HFFc6 (cell line): ENCODE results near the gene GALNT11. TPM values are rescaled to one million over a fixed set of nuclear protein-coding genes. Genes with fewer than 3 reads are reported as not detected.

ENCODE experiments used
- DNase-seq: peaks from one replicate; pipeline ENCODE4 v3.0.0-alpha.2; 2018
- H3K27ac Mint-ChIP-seq: 2 replicates; pipeline ENCODE4 v1.8.0; 2020; ENCODE audit warnings: mild to moderate bottlenecking, mixed read lengths
- H3K27me3 Mint-ChIP-seq: 2 replicates; pipeline ENCODE4 v1.8.0; 2021; ENCODE audit warnings: mild to moderate bottlenecking, moderate library complexity, mixed read lengths; ENCODE audit not compliant: insufficient read depth
- H3K36me3 Mint-ChIP-seq: 2 replicates; pipeline ENCODE4 v1.8.0; 2021; ENCODE audit warnings: low read depth, mixed read lengths
- H3K4me1 Mint-ChIP-seq: 2 replicates; pipeline ENCODE4 v1.8.0; 2020; ENCODE audit warnings: low read depth, mixed read lengths
- H3K4me3 Mint-ChIP-seq: 2 replicates; pipeline ENCODE4 v1.8.0; 2020; ENCODE audit warnings: mild to moderate bottlenecking, moderate library complexity, mixed read lengths
- H3K9me3 Mint-ChIP-seq: 2 replicates; pipeline ENCODE4 v1.8.0; 2020; ENCODE audit warnings: mild to moderate bottlenecking, mixed read lengths
- CTCF ChIP-seq: fragments of 200-600 bp; sonication (generic); IDR thresholded peaks from 2 replicates; pipeline ENCODE4 v1.5.0; 2021; ENCODE audit warnings: antibody characterized with exemption, mild to moderate bottlenecking
- total RNA-seq, 6 experiments: library from RNA; stranded (reverse); fragmentation: NEBNext Ultra II Directional; extraction: Animal tissue kit (Norgen Biotek cat#: 25700); gene quantifications; 2 replicates in 1 of 6; 3 replicates in 5 of 6; pipeline ENCODE4 v1.2.3, GENCODE V29; 2021

Gene GALNT11
- total RNA-seq, 6 experiments from 2014 or later, result 21.8 to 27.7 (median 23.6) TPM

GRCh38 chr7:152128252-152128651, 102.8 kb downstream of the GALNT11 start:
- H3K36me3 Mint-ChIP-seq, result peaks cover 71% of the 10 kb centered on the region
- peaks cover 15% of the 10 kb centered on the region for H3K9me3 Mint-ChIP-seq
- no peak overlapping the region for H3K4me3 Mint-ChIP-seq
- no peaks in the 10 kb centered on the region for H3K4me1 Mint-ChIP-seq
- no peak for DNase-seq
- H3K27ac Mint-ChIP-seq, result no peak overlapping the region
- no peaks in the 10 kb centered on the region; the same call in none of the 2 replicates for H3K27me3 Mint-ChIP-seq
- no peak for TF ChIP-seq CTCF

GRCh38 chr7:152128741-152129461, 103.4 kb downstream of the GALNT11 start:
- Mint-ChIP-seq H3K4me3 (no peak overlapping the region), H3K27ac (no peak overlapping the region), H3K36me3 (peaks cover 64% of the 10 kb centered on the region), H3K4me1 (no peaks in the 10 kb centered on the region), H3K27me3 (no peaks in the 10 kb centered on the region; the same call in none of the 2 replicates), H3K9me3 (peaks cover 14% of the 10 kb centered on the region)
- no peak for TF ChIP-seq CTCF
- DNase-seq, result no peak

GRCh38 chr7:152129682-152130081, 104.2 kb downstream of the GALNT11 start:
- no peak for DNase-seq
- Mint-ChIP-seq H3K9me3 (peaks cover 9% of the 10 kb centered on the region), H3K36me3 (peaks cover 56% of the 10 kb centered on the region), H3K4me1 (no peaks in the 10 kb centered on the region), H3K4me3 (no peak overlapping the region), H3K27ac (no peak overlapping the region), H3K27me3 (peaks cover 2% of the 10 kb centered on the region)
- TF ChIP-seq CTCF, result no peak

GRCh38 chr7:152130658-152131590, 105.5 kb downstream of the GALNT11 start:
- Mint-ChIP-seq H3K4me3 (no peak overlapping the region), H3K27ac (no peak overlapping the region), H3K4me1 (no peaks in the 10 kb centered on the region), H3K27me3 (peaks cover 2% of the 10 kb centered on the region), H3K36me3 (peaks cover 47% of the 10 kb centered on the region), H3K9me3 (peaks cover 4% of the 10 kb centered on the region)
- no peak for DNase-seq
- TF ChIP-seq CTCF, result no peak

GRCh38 chr7:152131981-152132494, 106.6 kb downstream of the GALNT11 start:
- Mint-ChIP-seq H3K4me1 (peaks cover 10% of the 10 kb centered on the region), H3K4me3 (no peak overlapping the region; the same call in 1 of the 2 replicates)

More at GRCh38 chr7:152131981-152132494, 106.6 kb downstream of the GALNT11 start:
- peaks cover 46% of the 10 kb centered on the region for H3K36me3 Mint-ChIP-seq
- H3K27ac Mint-ChIP-seq, result no peak overlapping the region
- no peak for TF ChIP-seq CTCF
- no peak for DNase-seq
- H3K9me3 Mint-ChIP-seq, result peaks cover 4% of the 10 kb centered on the region
- H3K27me3 Mint-ChIP-seq, result peaks cover 2% of the 10 kb centered on the region
